WTC11 (cell line): ENCODE measurements around the gene PGGHG. TPM values are rescaled to one million over a fixed set of nuclear protein-coding genes. Genes with fewer than 3 reads are reported as not detected.

ENCODE experiments used
- ATAC-seq: fragments of 200-7000 bp; cut with Tn5 transposase; 2 replicates; pipeline ENCODE4 v1.10.0; 2021; ENCODE audit warnings: mild to moderate bottlenecking, moderate library complexity
- CTCF ChIA-PET: fragments of 300-600 bp; sonication (Branson Sonifier 250); formaldehyde crosslinking; loops from one replicate; lab custom pipeline; 2021; ENCODE audit warnings: antibody characterized with exemption; lab: Charles Lee
- POLR2A ChIA-PET: fragments of 350-600 bp; sonication (Branson Sonifier 250); formaldehyde crosslinking; loops from one replicate; lab custom pipeline; 2021; ENCODE audit warnings: antibody characterized with exemption; lab: Charles Lee
- DNase-seq: peaks from one replicate; pipeline ENCODE4 v3.0.0; 2021; ENCODE audit warnings: low spot score
- H3K27ac Mint-ChIP-seq: 2 replicates; pipeline ENCODE4 v1.8.0; 2021; ENCODE audit warnings: mixed read lengths
- H3K27me3 Mint-ChIP-seq: 2 replicates; pipeline ENCODE4 v1.8.0; 2021; ENCODE audit warnings: low read depth, mild to moderate bottlenecking, moderate library complexity, mixed read lengths
- H3K36me3 Mint-ChIP-seq: 2 replicates; pipeline ENCODE4 v1.8.0; 2021; ENCODE audit warnings: mixed read lengths
- H3K4me1 Mint-ChIP-seq: 2 replicates; pipeline ENCODE4 v1.8.0; 2022; ENCODE audit warnings: mixed read lengths
- H3K4me3 Mint-ChIP-seq: 2 replicates; pipeline ENCODE4 v1.8.0; 2021; ENCODE audit warnings: mild to moderate bottlenecking, moderate library complexity, mixed read lengths
- H3K9me3 Mint-ChIP-seq: 2 replicates; pipeline ENCODE4 v1.8.0; 2021; ENCODE audit warnings: mixed read lengths
- KAT7 ChIP-seq: sonication (generic); formaldehyde crosslinking; IDR thresholded peaks from 2 replicates; pipeline ENCODE4 v1.8.1; 2023; ENCODE audit warnings: missing genetic modification reagents, mild to moderate bottlenecking, borderline replicate concordance
- MXD4 ChIP-seq: fragments of 250-450 bp; sonication (Bioruptor Pico); IDR thresholded peaks from 2 replicates; pipeline ENCODE4 v1.8.0; 2021; ENCODE audit warnings: mild to moderate bottlenecking, moderate library complexity, borderline replicate concordance
- NFE2L1 ChIP-seq: sonication (generic); formaldehyde crosslinking; IDR thresholded peaks from 2 replicates; pipeline ENCODE4 v1.8.1; 2023; ENCODE audit warnings: missing genetic modification reagents
- NFYB ChIP-seq: sonication (generic); formaldehyde crosslinking; conservative IDR thresholded peaks from 2 replicates; pipeline ENCODE4 v1.8.0; 2022; ENCODE audit warnings: low read depth, missing genetic modification reagents
- NR3C1 ChIP-seq: sonication (generic); formaldehyde crosslinking; conservative IDR thresholded peaks from 2 replicates; pipeline ENCODE4 v1.8.1; 2023; ENCODE audit warnings: low read depth, mild to moderate bottlenecking, missing genetic modification reagents
- SMAD4 ChIP-seq: sonication (generic); formaldehyde crosslinking; IDR thresholded peaks from 2 replicates; pipeline ENCODE4 v1.8.0; 2022; ENCODE audit warnings: mild to moderate bottlenecking, missing genetic modification reagents
- ZBTB21 ChIP-seq: sonication (generic); formaldehyde crosslinking; IDR thresholded peaks from 2 replicates; pipeline ENCODE4 v1.8.1; 2023; ENCODE audit warnings: mild to moderate bottlenecking, missing genetic modification reagents, borderline replicate concordance
- ZNF121 ChIP-seq: sonication (generic); formaldehyde crosslinking; IDR thresholded peaks from 2 replicates; pipeline ENCODE4 v1.8.0; 2023; ENCODE audit warnings: missing genetic modification reagents
- ZNF423 ChIP-seq: fragments of 250-450 bp; sonication (Bioruptor Pico); IDR thresholded peaks from 2 replicates; pipeline ENCODE4 v2.1.2; 2022; ENCODE audit warnings: mild to moderate bottlenecking, moderate library complexity
- total RNA-seq: library from RNA; stranded (reverse); gene quantifications from 3 replicates; pipeline ENCODE4 v1.2.3, GENCODE V29; 2021
- TF ChIP-seq, protein P1 (sequence below): sonication (generic); formaldehyde crosslinking; conservative IDR thresholded peaks from 2 replicates; pipeline ENCODE4 v1.8.1; 2022; ENCODE audit warnings: mild to moderate bottlenecking, missing genetic modification reagents
- TF ChIP-seq, protein P2 (sequence below): fragments of 250-450 bp; sonication (Bioruptor Pico); IDR thresholded peaks from 2 replicates; pipeline ENCODE4 v1.9.0; 2021; ENCODE audit warnings: moderate library complexity, mild to moderate bottlenecking, inconsistent platforms, borderline replicate concordance
- TF ChIP-seq, protein P3 (sequence below): sonication (generic); formaldehyde crosslinking; IDR thresholded peaks from 2 replicates; pipeline ENCODE4 v1.8.0; 2022; ENCODE audit warnings: mild to moderate bottlenecking, missing genetic modification reagents
- TF ChIP-seq, protein P4 (sequence below): sonication (generic); formaldehyde crosslinking; IDR thresholded peaks from 2 replicates; pipeline ENCODE4 v1.8.1; 2023; ENCODE audit warnings: mild to moderate bottlenecking, moderate library complexity, missing genetic modification reagents

PGGHG gene
- total RNA-seq, 1 experiment from 2014 or later, result 74.9 TPM

DNA sequence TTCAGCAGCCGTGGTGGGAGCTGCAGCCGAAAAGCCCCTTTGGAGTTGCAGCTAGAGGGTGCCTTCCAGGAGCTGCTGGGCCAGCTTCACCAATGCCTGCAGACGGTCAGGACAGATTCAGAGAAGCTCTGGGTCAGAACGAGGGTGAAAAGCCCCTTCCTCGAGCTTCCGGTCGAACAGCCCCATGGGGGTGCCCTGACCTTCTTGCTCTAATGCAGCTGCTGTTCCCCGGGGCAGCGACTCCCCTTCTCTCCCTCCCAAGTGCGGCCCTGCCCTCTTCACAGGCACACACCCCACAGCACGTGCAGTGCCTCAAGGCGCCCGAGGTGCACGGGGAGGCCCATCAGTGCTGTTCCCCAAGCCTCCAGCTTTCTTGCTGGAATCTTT, 41.4 kb downstream of the PGGHG start:
- H3K4me3 Mint-ChIP-seq, result no peak overlapping the region
- H3K36me3 Mint-ChIP-seq, result peaks cover 30% of the 10 kb centered on the region
- ATAC-seq (no peak), DNase-seq (no peak)
- CTCF ChIA-PET, result interaction anchor here (2.1 kb wide), 1 partner anchor 25 kb away, joined by 10 read pairs; no protein-coding TSS in a partner anchor
- peaks cover 10% of the 10 kb centered on the region for H3K27me3 Mint-ChIP-seq
- H3K4me1 Mint-ChIP-seq, result peaks cover 53% of the 10 kb centered on the region
- peaks cover 30% of the 10 kb centered on the region for H3K9me3 Mint-ChIP-seq
- TF ChIP-seq NR3C1 (CRISPR knock-in tag) (no peak), MXD4 (CRISPR knock-in tag) (no peak), ZNF423 (CRISPR knock-in tag) (no peak), KAT7 (no peak)
- TF ChIP-seq, protein P1, sequence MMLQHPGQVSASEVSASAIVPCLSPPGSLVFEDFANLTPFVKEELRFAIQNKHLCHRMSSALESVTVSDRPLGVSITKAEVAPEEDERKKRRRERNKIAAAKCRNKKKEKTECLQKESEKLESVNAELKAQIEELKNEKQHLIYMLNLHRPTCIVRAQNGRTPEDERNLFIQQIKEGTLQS, result no peak
- TF ChIP-seq, protein P2, sequence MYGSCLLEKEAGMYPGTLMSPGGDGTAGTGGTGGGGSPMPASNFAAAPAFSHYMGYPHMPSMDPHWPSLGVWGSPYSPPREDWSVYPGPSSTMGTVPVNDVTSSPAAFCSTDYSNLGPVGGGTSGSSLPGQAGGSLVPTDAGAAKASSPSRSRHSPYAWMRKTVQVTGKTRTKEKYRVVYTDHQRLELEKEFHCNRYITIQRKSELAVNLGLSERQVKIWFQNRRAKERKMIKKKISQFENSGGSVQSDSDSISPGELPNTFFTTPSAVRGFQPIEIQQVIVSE (CRISPR knock-in tag), result no peak
- POLR2A ChIA-PET, result interaction anchor here (1.0 to 1.4 kb wide), 3 partner anchors 10 to 25 kb away, joined by 3 to 4 read pairs (median 3); partner anchors contain the start of gene IFITM3
- peak overlapping the region; percentile 26; the same call in 1 of the 2 replicates for H3K27ac Mint-ChIP-seq

DNA sequence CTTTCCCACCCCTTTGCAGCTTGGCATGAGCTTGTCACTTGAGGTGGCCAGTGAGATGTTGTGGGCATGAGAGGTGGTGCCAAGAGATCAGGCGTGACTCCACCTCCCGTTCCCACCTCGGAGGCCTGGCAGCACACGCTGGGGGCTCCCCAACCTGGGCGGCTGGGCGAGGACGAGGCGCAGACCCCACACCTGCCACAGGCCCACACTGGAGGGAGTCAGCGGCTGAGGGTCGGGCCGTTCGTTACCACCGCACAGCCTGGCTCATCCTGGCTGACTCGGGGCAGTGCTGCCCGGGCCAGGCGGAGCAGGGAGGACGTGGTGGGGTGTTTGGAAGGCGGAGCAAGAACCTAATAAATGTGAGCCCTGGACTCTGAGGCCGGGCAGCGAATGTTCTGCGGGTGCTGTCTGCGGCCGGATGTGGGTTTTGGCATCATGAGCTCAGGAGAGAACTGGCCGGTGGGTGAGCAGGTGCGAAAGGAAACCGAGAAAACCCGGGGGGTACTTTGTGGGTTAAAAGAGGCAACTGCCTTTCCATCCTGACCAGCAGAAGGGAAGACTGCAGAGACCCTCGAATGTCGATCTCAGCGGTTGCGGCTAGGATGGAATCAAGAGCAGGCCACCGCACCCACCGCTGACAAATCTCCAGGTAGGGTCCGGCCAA, 41.9 kb downstream of the PGGHG start:
- peaks cover 54% of the 10 kb centered on the region for H3K4me1 Mint-ChIP-seq
- POLR2A ChIA-PET, result interaction anchor here (1.2 to 1.4 kb wide), 2 partner anchors 9 to 11 kb away, joined by 3 to 4 read pairs; partner anchors contain the start of gene IFITM3
- no peak for TF ChIP-seq NFE2L1
- peak; percentile 76; the same call in 1 of the 2 replicates for TF ChIP-seq ZNF121
- TF ChIP-seq NFYB, result 0 out of 2 replicates have a peak, but pooled peaks have one; percentile 16
- TF ChIP-seq SMAD4, result no peak
- TF ChIP-seq, protein P3, sequence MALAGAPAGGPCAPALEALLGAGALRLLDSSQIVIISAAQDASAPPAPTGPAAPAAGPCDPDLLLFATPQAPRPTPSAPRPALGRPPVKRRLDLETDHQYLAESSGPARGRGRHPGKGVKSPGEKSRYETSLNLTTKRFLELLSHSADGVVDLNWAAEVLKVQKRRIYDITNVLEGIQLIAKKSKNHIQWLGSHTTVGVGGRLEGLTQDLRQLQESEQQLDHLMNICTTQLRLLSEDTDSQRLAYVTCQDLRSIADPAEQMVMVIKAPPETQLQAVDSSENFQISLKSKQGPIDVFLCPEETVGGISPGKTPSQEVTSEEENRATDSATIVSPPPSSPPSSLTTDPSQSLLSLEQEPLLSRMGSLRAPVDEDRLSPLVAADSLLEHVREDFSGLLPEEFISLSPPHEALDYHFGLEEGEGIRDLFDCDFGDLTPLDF (CRISPR knock-in tag), result no peak
- TF ChIP-seq, all 79 proteins: peak for 2
- Mint-ChIP-seq H3K4me3 (no peak overlapping the region), H3K36me3 (peaks cover 30% of the 10 kb centered on the region), H3K9me3 (peaks cover 30% of the 10 kb centered on the region), H3K27ac (no peak overlapping the region), H3K27me3 (peaks cover 10% of the 10 kb centered on the region)
- ATAC-seq (no peak), DNase-seq (no peak)
- CTCF ChIA-PET, result interaction anchor here (0.6 to 2.1 kb wide), 2 partner anchors 25 to 101 kb away, joined by 3 to 10 read pairs; no protein-coding TSS in a partner anchor

DNA sequence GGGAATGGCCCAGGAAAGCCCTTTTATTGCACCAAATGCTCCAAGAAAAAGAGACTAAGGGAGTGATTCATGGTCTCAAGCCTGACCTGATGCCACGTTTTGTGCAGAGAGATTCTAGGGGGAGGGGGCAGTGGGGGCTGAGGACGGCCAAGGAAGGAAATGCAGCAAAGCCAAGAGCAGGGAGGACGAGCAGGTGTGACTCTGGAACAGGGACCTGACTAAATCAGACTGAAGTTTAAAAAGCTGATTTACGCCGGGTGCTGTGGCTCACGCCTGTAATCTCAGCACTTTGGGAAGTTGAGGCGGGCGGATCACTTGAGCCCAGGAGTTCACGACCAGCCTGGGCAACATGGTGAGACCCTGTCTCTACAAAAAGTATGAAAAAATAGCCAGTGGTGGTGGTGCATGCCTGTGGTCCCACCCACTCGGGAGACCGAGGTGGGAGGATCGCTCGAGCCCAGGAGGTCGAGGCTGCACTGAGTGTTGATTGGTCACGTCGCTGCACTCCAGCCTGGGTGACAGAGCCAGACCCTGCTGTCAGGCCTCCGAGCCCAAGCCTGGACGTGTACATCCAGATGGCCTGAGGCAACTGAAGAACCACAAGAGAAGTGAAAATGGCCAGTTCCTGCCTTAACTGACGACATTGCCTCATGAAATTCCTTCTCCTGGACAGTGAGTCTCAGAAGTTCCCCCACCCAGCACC, 42.6 kb downstream of the PGGHG start:
- no peak overlapping the region for H3K4me3 Mint-ChIP-seq
- peaks cover 30% of the 10 kb centered on the region for H3K36me3 Mint-ChIP-seq
- CTCF ChIA-PET, result interaction anchor here (0.6 kb wide), 1 partner anchor 102 kb away, joined by 3 read pairs; no protein-coding TSS in a partner anchor
- no peak overlapping the region for H3K27ac Mint-ChIP-seq
- no peak for DNase-seq
- H3K9me3 Mint-ChIP-seq, result peaks cover 30% of the 10 kb centered on the region
- H3K4me1 Mint-ChIP-seq, result peaks cover 54% of the 10 kb centered on the region
- POLR2A ChIA-PET, result interaction anchor here (1.4 kb wide), 1 partner anchor 11 kb away, joined by 3 read pairs; the partner anchor contains the start of gene IFITM3
- peaks cover 10% of the 10 kb centered on the region for H3K27me3 Mint-ChIP-seq
- ATAC-seq, result no peak
- TF ChIP-seq, protein P3 (CRISPR knock-in tag), result no peak
- TF ChIP-seq, protein P4, sequence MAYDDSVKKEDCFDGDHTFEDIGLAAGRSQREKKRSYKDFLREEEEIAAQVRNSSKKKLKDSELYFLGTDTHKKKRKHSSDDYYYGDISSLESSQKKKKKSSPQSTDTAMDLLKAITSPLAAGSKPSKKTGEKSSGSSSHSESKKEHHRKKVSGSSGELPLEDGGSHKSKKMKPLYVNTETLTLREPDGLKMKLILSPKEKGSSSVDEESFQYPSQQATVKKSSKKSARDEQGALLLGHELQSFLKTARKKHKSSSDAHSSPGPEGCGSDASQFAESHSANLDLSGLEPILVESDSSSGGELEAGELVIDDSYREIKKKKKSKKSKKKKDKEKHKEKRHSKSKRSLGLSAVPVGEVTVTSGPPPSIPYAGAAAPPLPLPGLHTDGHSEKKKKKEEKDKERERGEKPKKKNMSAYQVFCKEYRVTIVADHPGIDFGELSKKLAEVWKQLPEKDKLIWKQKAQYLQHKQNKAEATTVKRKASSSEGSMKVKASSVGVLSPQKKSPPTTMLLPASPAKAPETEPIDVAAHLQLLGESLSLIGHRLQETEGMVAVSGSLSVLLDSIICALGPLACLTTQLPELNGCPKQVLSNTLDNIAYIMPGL, result no peak
- TF ChIP-seq ZNF121 (no peak), ZBTB21 (CRISPR knock-in tag) (no peak)
